Activated CD4-positive, alpha-beta T cell treated with anti-CD3 and anti-CD28 coated beads for 48 hours (primary cell): ENCODE measurements around the gene GMCL1.
"Not testable (repeated sequence)": the region's sequence is repeated elsewhere in the genome, so short reads cannot be mapped to it uniquely, and the experiment has no call there.

Experiments used
- DNase-seq: peaks from one replicate; pipeline ENCODE4 v3.0.0-alpha.2; 2020

Gene GMCL1

DNA sequence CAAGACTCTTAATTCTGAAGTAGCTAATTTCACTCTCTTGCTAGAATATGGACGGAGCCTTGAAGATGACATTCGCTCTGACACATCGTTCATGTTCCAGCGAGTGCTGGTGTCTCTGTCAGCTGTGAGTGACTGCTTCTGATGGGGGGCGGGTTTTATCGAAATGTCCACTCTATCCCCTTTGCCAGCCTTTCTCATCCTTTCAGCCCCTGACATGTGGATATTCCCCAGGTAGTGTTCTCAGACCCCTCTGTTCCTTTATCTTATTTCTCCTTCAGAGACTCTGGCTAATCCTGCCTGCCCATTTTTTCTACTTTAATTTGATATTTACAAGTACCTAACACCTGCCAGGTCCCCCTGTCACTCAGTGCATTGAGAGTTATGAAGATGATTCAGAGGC, 18.9 kb upstream of the GMCL1 start:
- DNase-seq, result no peak

DNA sequence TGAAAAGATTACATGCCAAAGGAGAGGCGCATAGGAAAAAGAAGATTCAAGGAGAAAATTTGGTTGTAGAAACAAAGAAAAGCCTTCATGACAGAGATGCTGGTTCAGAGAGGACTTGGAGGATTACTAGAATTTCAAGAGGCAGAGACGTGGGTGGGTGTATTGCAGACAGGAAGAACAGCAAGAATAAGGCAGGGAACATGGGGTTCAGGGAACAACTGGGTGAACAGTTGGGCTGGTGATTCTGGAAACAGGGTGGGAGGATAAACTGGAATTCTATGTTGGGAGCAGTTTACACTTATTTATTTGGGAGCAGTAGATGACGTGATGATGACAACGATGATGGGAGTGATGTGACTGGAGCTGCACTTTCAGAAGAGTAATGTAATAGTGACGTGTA, 18.4 kb upstream of the GMCL1 start:
- DNase-seq, result no peak

DNA sequence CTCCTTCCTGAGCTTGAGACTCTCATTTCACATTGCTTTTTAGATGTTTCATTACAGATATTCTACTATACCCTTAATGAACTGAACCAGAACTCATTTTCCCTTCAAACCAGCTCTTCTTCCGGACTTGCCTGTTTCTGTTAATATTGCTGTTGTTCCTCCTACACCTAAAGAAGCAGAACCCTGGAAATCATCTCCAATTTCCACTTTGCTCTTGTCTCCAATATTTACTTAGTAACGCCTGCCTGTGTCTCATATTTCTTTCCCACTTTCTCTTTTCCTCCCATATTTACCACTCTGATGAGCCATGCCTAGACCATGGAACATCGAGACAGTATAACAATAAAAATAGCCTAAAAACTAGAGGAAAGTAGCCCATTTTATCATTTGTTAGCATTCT, 17.9 kb upstream of the GMCL1 start:
- no peak for DNase-seq

DNA sequence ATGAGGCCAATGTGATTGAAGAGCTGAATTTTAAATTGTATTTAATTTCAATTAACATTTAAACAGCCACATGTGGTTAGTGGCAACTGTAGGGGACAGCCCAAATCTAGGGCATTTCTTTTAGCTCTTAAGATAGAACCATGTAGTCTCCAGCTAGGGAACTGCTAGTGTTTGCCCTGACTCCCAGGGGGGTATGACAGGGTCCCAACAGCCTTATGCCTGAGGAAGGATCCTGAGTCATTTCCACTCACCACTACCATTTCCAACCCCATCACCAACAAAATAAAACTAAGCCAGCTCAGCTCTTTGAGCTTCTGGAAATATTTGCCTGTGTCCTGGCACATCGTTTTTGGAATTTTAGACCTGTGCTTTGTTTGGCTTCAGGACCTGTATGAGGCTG, 13.7 kb upstream of the GMCL1 start:
- no peak for DNase-seq

DNA sequence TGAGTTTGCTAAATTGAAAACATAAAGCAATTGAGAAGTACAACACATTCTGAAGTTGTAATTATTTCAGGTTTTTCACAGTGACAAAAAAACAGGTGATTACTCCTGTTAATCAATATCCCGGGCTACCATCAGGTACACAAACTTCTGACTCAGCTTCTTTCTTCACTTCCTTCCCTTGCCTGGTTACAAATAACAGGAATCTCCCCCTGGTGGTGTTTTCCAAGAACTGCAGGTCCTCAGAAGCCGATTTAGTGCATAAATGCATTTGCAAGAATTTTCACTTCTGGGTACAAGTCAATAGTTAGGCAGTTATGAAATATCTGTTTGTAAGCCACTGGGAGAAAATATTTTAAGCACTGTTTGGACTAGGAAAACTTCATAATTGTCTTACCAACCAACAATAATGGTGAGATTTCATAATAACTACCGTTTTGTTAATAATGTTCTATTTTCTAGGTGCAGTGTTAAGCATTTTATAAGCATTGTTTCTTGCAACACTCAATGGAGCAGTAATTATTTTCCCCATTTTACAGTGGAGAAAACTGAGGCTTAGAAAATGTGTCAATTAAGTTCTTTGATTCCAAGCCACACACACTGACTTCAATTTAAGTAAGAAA, 12.4 kb upstream of the GMCL1 start:
- peak; percentile 81 for DNase-seq

DNA sequence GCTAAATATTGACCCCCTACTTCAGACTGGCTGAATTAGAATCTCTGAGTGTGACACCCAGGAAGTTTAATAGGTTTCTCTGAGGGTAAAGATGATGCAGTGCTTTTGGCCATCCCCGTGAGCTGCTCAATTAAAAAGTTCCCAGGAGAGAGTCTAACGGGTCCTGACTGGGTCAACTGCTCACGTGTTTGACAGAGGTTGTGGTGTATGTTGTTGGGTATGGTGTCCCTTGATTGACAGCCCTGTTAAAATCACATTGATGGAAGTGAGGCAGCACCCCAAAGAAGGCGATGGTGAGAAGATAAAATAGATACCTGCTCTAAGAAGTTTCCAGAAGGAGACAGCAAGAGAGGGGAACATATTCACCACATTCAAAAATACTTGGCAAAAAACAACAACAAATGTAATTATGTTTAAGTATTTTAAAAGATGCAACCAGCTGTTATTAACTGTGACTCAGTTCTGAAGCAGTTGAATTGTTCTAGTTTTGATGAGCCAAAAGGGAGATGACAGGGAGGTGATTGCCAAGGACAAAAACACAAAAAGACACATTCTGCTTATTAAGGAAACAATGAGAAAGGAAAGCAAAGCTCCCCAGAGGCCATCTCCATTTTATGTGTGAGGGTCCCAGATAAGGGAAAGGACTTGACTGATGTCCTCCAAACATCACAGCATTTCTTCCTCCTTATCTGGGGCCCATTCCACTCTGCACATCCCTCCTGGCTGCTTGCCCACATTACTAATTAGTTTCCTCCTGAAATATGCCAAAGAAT, 11.5 kb upstream of the GMCL1 start:
- DNase-seq, result no peak

DNA sequence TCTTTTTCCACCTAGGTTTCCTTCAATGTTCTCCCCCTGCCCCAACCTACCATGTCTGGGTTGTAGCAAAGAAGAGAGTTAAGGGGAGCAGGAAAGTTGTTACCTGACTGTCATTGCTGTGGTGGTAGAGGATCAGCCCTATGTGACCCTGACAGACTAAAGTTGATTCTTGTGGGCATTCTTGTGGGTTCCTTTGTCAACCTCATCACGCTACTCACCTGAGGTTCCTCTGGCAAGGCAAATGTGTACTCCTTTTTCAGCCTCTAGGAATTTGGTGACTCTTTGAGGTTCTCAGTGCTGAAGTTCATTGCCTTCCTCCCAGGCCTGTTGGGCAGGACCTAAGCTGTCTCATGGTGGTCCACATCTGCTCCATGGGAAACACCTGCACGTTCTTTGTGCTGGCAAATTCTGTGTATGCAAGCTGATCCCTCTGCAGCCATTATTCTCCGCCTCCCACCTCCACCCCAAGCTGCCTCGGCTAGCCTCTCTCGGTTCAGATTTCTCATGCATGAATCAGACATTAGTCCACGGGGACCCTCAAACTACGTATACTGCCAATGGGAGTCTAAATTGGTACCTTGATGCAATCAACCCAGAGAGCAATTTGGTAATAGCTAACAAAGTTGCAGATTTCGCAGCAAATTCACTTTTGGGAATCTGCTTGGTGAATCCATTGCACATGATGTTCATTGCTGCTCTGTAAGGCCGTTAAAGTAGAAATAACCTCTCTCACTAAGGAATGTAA, 1.5 kb upstream of the GMCL1 start:
- no peak for DNase-seq

DNA sequence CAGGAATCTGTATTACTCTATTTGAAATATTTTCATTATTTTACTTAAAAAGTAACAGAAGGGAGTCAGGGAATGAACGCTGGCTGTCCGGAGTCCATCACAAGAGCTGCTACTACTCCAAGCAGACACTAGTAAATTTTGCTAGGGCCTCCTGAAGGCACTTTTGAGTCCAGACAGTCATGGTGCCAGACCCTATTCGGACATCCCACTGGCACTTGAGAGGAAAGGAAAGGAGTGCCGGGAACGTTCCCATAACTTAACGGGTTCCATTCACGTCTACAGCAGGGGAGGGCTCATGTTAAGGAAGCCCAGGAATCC, 563 bp upstream of the GMCL1 start:
- DNase-seq, result no peak

DNA sequence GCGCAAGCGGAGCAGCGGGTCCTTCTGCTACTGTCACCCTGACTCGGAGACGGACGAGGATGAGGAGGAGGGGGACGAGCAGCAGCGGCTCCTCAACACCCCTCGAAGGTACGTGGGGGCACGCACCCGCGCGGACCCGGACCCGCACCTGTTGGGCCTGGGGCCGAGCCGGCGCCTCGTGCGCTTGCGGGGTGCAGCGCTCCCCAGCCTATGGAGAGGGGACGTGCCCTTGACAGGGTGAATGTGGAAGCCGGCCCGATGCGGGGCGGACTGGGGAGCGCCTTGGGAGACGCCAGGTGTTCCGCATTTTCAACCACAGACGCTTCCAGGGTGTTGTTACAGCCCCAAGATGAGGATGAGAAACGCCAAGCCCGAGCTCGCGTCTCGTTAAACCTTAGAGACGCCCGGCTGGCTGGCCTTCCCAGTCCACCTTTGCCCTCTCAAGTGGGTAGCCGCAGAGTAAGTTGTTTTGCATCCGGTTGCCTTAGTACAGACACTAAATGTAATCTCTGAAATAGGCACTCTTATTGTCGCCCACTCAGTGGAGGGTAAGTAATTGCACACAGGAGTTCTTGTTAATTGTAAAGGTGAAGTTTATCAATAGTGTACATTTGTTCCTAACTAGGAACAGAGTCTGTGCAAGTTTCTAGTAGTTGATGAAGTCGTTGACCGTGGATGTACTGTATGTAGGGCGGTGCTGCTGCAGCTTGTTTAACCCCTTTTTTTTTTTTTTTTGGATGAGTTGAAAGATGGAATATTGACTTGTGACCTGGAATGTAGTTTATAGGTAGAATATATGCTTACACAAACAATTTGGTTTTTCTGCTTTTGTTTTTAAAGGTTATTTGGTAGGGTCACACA, 815 bp downstream of the GMCL1 start:
- DNase-seq, result peak; percentile 52

DNA sequence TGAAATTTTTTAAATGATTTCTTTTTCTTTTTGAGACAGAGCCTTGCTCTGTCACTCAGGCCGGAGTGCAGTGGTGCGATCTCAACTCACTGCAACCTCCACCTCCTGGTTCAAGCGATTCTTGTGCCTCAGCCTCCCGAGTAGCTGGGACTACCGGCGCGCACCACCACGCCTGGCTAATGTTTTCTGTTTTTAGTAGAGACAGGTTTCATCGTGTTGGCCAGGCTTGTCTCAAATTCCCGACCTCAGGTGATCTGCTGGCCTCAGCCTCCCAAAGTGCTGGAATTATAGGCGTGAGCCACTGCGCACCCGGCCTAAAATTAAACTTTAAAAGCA, 1.4 kb downstream of the GMCL1 start:
- DNase-seq, result not testable (repeated sequence)

DNA sequence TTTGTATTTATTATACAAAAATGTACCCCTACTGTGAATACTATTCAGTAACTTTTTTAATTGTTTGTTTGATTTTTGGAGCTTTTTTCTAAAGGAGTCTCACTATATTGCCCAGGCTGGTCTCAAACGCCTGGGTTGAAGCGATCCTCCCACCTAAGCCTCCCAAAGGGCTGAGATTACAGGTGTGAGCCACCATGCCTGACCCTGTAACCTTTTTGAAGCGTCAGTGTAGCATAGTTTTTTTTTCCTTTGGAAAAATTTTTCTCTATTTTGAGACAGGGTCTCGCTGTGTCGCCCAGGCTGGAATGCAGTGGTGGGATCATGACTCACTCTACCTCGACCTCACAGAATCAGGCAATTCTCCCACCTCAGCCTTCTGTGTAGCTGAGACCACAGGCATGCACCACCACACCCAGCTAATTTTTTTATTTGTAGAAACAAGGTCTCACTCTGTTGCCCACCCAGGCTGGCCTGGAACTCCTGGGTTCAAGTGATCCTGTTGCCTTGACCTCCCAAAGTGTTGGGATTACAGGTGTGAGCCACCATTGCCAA, 2.0 kb downstream of the GMCL1 start:
- DNase-seq, result no peak

DNA sequence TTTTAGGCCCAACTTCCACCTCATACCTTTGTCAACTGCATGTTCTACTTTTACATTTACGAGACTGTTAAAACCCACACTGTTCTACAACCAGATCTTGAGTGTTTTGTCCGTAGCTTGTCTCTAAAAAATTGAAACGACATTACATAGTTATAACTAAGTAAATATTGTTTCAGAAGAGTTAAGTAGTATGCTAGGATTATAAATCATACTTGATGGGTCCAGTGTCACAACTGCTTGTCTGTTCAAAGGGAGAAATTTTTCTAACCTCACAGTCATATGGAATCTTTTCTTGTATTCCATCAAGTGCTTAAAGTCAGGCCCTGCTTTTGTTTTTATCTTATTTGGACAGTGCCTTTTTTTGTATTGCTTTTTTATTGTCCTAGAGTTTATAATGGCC, 4.3 kb downstream of the GMCL1 start:
- no peak for DNase-seq

DNA sequence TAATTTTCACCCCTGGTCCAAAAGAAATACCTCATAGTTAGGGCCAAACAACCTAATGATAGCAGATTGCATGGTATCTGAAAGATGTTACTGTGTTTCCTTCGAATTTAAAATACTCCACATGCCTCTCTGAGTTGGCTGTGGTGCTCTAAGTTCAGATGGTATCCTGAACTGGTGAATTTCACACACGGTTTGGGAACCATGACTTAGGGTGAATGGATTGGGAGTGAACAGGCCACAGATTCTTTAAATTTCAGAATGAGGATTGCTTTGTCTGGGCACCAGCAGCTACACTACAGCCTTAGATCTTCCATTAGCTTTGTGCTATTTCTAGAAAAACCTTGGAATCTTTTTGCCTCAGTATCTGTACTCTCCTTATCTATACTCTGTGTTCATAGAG, 6.2 kb downstream of the GMCL1 start:
- no peak for DNase-seq

DNA sequence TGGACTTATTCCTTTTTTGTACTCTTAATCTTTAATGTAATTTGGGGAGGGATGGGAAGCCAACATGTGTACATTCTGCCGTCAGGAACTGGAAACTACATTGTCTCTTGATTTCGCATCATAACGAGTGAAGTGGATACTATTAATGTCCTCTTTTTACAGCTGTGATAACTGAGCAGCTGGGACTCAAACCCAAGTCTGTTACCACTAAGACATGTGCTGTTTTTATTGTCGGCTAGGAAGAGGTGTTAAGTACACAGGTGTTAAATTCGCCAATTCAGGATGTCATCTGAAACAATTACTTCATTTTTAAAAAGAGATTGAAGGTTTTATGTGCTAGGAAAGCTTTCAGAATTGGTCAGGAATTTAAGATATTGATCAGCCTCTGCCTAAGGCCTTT, 6.9 kb downstream of the GMCL1 start:
- DNase-seq, result no peak

DNA sequence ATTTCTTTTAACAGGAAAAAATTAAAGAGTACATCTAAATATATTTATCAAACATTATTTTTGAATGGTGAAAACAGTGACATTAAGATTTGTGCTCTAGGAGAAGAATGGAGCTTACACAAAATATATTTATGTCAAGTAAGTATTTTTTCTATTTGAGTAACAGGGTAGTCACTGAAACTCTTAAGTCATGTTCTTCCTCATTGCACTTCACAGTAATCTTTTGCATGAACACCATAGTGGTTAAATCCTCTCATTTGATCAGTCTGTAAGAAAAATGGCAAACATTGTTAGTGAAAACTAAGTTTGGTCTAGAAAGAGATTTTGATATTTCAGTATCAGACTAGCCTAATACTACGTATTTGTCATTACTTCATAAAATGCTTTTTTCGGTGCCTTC, 8.1 kb downstream of the GMCL1 start:
- DNase-seq, result no peak

DNA sequence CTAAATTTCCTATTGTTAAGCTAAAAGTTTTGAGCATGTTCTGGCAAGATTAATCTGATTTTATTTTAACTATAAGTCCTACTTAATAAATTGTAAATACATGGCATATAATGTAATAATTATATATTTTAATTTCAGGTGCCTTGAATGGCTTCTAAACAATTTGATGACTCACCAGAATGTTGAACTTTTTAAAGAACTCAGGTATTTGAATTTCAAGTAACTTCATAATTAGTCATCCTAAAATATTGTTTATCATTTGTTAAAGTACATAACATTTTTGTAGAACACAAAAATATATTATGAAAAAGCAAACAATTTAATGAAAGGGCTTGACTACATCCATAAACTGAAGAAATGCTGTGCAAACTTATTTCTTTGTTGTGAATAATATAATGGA, 14.5 kb downstream of the GMCL1 start:
- no peak for DNase-seq

DNA sequence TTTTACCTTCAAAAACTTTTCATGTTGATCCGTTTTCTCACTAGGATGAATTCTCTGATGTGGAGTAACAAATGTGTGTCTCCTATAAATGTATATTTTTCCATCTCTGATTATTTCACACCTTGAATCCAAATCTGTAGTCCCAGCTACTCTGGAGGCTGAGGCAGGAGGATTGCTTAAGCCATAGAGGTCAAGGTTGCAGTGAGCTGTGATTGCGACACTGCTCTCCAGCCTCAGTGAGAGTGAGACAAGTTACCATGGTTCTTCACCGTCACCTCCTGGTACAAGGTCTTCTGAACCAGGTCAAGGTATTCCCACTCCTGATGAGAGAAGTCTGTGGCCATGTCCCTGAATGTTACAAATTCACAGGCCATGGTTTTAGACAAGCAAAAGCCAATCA, 15.1 kb downstream of the GMCL1 start:
- no peak for DNase-seq

DNA sequence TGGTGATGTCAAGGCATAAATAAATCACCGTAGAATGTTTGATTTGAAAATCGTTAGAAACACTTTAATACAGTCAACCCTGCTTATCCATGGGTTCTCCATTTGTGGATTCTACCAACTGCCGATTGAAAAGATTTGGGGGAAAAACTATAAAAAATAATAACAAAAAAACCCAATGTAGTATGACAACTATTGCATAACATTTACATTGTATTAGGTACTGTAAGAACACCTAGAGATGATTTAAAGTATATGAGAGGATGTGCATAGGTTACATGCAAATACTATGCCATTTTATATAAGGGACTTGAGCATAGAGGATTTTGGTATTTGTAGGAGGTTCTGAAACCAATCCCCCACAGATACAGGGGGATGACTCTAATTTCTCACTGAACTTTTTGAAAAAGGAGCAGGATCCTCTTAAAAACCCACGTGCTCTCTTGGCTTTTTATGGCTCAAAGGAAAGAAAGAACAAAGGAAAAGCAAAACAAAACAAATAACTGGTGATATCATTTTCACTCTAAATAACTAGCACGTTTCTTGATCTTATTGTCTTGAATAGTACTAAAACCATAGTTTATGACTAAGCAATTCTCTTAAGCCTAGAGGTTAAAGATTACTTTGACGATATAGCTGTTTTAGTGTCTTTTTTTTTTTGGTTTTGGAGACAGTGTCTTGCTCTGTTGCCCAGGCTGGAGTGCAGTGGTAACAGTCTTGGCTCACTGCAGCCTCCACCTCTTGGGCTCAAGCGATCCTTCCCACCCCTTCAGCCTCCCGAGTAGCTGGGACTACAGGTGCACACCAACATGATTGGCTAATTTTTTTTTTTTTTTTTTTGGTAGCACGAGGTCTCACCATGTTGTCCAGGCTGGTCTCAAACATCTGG, 17.0 kb downstream of the GMCL1 start:
- no peak for DNase-seq

DNA sequence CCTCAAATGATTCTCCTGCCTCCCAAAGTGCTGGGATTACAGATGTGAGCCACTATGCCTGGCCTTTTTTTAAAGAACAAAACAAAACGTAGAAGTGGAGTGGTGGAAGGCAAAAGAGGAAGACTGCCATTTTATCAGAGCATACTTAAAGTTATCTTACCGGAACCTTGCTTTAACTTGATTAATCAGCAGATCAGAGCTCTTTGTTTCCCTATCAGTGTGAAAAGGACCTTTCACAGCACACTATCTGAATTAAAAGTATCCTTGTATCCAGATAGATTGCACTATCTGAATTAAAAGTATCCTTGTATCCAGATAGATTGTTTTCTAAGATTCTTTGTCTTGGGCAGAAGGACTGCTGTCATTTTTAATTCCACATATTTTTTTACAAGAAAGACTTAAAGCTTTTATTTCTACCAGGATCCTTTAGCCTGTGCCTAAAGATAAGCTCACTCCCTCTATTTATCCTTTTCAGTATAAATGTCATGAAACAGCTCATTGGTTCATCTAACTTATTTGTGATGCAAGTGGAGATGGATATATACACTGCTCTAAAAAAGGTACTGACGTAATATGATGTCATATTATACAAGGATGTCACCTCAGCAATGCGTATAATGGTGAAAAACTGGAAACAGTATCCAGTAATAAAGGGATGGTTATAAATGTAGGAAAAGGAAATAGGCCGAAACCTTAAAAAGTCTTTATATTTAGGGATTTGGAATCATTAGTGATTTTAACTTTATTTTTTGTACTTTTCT, 17.8 kb downstream of the GMCL1 start:
- DNase-seq, result no peak

DNA sequence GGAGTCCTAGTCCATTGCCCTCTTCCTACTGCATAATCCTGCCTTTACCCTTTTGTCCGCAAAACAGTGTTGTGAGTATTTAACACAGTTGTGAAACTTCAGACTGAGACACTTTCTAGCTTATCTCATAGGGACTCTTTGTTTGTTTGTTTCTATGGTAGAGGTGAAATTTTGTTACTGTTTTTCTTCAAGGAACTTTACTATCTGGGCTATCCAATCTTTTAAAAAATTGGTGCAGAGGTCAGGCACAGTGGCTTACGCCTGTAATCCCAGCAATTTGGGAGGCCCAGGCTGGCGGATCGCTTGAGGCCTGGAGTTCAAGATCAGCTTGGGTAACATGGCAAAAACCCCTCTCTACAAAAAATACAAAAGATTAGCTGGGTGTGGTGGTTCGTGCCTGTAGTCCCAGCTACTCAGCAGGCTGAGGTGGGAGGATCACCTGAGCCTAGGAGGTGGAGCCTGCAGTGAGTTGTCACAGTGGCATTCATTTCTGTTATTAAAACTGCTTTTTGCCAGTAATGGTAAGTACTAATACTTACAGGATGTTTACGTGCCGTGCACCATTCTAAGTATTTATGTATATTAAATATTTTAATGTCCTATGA, 18.8 kb downstream of the GMCL1 start:
- no peak for DNase-seq

DNA sequence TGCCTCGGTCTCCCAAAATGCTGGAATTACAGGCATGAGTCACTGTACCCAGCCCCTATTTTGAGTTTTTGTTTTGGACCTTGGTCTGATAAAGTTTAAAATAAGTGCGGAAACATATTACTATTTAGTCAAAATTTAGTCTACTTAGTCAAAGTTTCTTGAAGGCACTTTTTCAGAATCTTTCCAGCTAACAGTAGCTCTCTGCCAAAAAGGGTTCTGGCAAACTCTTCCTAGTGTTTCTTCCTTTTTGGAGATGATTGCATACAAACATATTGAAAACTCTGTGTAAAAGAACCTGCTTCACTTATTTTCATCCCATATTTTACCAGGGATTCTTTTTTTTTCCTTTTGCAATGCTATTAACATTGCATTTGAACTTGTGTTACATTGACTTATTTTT, 28.8 kb downstream of the GMCL1 start:
- no peak for DNase-seq
